Keratinocyte (primary cell): Measurements from ENCODE around the gene GRK7. TPM values are rescaled to one million over a fixed set of nuclear protein-coding genes. Genes with fewer than 3 reads are reported as not detected.

Source experiments
- DNase-seq: peaks from one replicate; pipeline ENCODE4 v3.0.0-alpha.2; 2011; ENCODE audit warnings: low read depth, missing footprints, low spot score
- FAIRE-seq: peaks from 2 replicates; lab custom pipeline; 2011; peaks lifted over from hg19 to GRCh38; lab: Jason Lieb, UNC
- H2AFZ ChIP-seq: 2 replicates; pipeline ENCODE4 v1.6.0; 2012; ENCODE audit warnings: low read length, control low read depth, inconsistent platforms; ENCODE audit not compliant: control insufficient read depth
- H3K27ac ChIP-seq: 2 replicates; pipeline ENCODE4 v1.5.1; 2011; ENCODE audit warnings: low read length; ENCODE audit not compliant: control insufficient read depth, insufficient read depth
- H3K27me3 ChIP-seq: 3 replicates; pipeline ENCODE4 v1.6.0; 2011; ENCODE audit warnings: low read length; ENCODE audit not compliant: control insufficient read depth, insufficient read depth; ENCODE audit errors: extremely low read depth
- H3K36me3 ChIP-seq, 2 experiments: 2 replicates in 1 of 2; 3 replicates in 1 of 2; pipeline ENCODE4 v1.5.1; 2011; ENCODE audit warnings: low read length in 2 of 2, mild to moderate bottlenecking in 1 of 2; ENCODE audit not compliant: control insufficient read depth in 2 of 2, insufficient read depth in 2 of 2; ENCODE audit errors: extremely low read depth in 1 of 2
- H3K4me1 ChIP-seq: 3 replicates; pipeline ENCODE4 v1.5.1; 2011; ENCODE audit warnings: low read length; ENCODE audit not compliant: control insufficient read depth, insufficient read depth; ENCODE audit errors: extremely low read depth
- H3K4me2 ChIP-seq: 3 replicates; pipeline ENCODE4 v1.6.0; 2011; ENCODE audit warnings: low read depth, low read length; ENCODE audit not compliant: control insufficient read depth, insufficient read depth; ENCODE audit errors: extremely low read depth
- H3K4me3 ChIP-seq, 3 experiments: fragments of 200-600 bp in 1 of 3; sonication (generic) in 1 of 3; 2 replicates in 2 of 3; 3 replicates in 1 of 3; pipeline ENCODE4 v1.5.1; 2011 to 2016; ENCODE audit warnings: low read length in 3 of 3, mild to moderate bottlenecking in 3 of 3, control low read depth in 2 of 3, inconsistent platforms in 1 of 3, low read depth in 1 of 3, mixed read lengths in 1 of 3, mixed run types in 1 of 3, moderate library complexity in 1 of 3; ENCODE audit not compliant: control insufficient read depth in 2 of 3, insufficient read depth in 2 of 3; ENCODE audit errors: extremely low read depth in 1 of 3
- H3K79me2 ChIP-seq: 2 replicates; pipeline ENCODE4 v1.6.0; 2012; ENCODE audit warnings: low read length; ENCODE audit not compliant: control insufficient read depth, insufficient read depth
- H3K9ac ChIP-seq: 3 replicates; pipeline ENCODE4 v1.6.0; 2011; ENCODE audit warnings: low read length; ENCODE audit not compliant: control insufficient read depth, insufficient read depth; ENCODE audit errors: extremely low read depth
- H3K9me1 ChIP-seq: 3 replicates; pipeline ENCODE4 v1.6.0; 2011; ENCODE audit warnings: low read length; ENCODE audit not compliant: control insufficient read depth, insufficient read depth; ENCODE audit errors: extremely low read depth
- H3K9me3 ChIP-seq: 2 replicates; pipeline ENCODE4 v1.5.1; 2012; ENCODE audit warnings: low read depth, low read length; ENCODE audit not compliant: control insufficient read depth
- H4K20me1 ChIP-seq: 3 replicates; pipeline ENCODE4 v1.6.0; 2011; ENCODE audit warnings: low read length; ENCODE audit not compliant: control insufficient read depth, insufficient read depth; ENCODE audit errors: extremely low read depth
- EZH2 ChIP-seq: IDR thresholded peaks from one replicate; pipeline ENCODE4 v1.6.1; 2012; ENCODE audit warnings: inconsistent platforms, mild to moderate bottlenecking, low read length, moderate library complexity
- dilution Hi-C: fragments of 300-500 bp; cut with MboI; formaldehyde crosslinking; loops from one replicate; pipeline ENCODE4 v1.7.0; 2020; ENCODE audit warnings: low sequenced_read_pairs; ENCODE audit not compliant: extremely low pct_ligation_motif_present
- polyA plus RNA-seq, 5 experiments: library from polyadenylated mRNA; depleted of rRNA in 3 of 5; stranded (reverse) in 3 of 5; stranded (forward) in 1 of 5; unstranded in 1 of 5; fragments of >200 nt; gene quantifications; 1 replicate in 1 of 5; 2 replicates in 3 of 5; 3 replicates in 1 of 5; pipeline versions ENCODE4 v1.2.1 to v1.2.3, GENCODE V29; 2011 to 2012; ENCODE audit warnings: missing spikeins in 2 of 5, low read depth in 1 of 5, low replicate concordance in 1 of 5
- TF ChIP-seq, protein P1 (sequence below), 3 experiments: IDR thresholded peaks in 1 of 3; conservative IDR thresholded peaks in 1 of 3; optimal IDR thresholded peaks in 1 of 3; 2 replicates in 2 of 3; 3 replicates in 1 of 3; pipeline versions ENCODE3 to v1.5.1; 2011; ENCODE audit warnings: low read length in 3 of 3, mild to moderate bottlenecking in 3 of 3, moderate library complexity in 2 of 3, control low read depth in 1 of 3, inconsistent platforms in 1 of 3; ENCODE audit not compliant: insufficient read depth in 2 of 3; ENCODE audit errors: extremely low read depth in 1 of 3

GRK7 gene
- polyA plus RNA-seq, 1 donor (not counting 4 experiments of a cell fraction or from before 2014, with no cell fraction given) = not detected

- H3K36me3 ChIP-seq = no peaks in the 10 kb centered on the region
- H3K27me3 ChIP-seq = no peaks in the 10 kb centered on the region
- no peaks in the 10 kb centered on the region for H3K79me2 ChIP-seq
- no peak for TF ChIP-seq EZH2
- TF ChIP-seq, protein P1, sequence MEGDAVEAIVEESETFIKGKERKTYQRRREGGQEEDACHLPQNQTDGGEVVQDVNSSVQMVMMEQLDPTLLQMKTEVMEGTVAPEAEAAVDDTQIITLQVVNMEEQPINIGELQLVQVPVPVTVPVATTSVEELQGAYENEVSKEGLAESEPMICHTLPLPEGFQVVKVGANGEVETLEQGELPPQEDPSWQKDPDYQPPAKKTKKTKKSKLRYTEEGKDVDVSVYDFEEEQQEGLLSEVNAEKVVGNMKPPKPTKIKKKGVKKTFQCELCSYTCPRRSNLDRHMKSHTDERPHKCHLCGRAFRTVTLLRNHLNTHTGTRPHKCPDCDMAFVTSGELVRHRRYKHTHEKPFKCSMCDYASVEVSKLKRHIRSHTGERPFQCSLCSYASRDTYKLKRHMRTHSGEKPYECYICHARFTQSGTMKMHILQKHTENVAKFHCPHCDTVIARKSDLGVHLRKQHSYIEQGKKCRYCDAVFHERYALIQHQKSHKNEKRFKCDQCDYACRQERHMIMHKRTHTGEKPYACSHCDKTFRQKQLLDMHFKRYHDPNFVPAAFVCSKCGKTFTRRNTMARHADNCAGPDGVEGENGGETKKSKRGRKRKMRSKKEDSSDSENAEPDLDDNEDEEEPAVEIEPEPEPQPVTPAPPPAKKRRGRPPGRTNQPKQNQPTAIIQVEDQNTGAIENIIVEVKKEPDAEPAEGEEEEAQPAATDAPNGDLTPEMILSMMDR (optimal IDR thresholded peaks at IDR 0.05 in 1 of 3, IDR thresholded peaks at IDR 0.05 in 1 of 3, conservative IDR thresholded peaks at IDR 0.05 in 1 of 3; ENCODE audit: extremely low read depth in 1 of 3, insufficient read depth in 2 of 3, low read length in 3 of 3) = no peak
- H3K9me1 ChIP-seq = no peaks in the 10 kb centered on the region
- H3K9me3 ChIP-seq = no peaks in the 10 kb centered on the region
- H3K9ac ChIP-seq = no peak overlapping the region
- no peak overlapping the region for H2AFZ ChIP-seq
- H4K20me1 ChIP-seq = no peaks in the 10 kb centered on the region
- FAIRE-seq = no peak
- no peak overlapping the region for H3K27ac ChIP-seq
- dilution Hi-C loops = no loop called here
- no peaks in the 10 kb centered on the region for H3K4me1 ChIP-seq
- no peak for DNase-seq
- no peak overlapping the region for H3K4me2 ChIP-seq
- H3K4me3 ChIP-seq = no peak overlapping the region
These were observed 38.2 kb upstream of the GRK7 start for GRCh38 chr3:141725036-141725435.

DNA sequence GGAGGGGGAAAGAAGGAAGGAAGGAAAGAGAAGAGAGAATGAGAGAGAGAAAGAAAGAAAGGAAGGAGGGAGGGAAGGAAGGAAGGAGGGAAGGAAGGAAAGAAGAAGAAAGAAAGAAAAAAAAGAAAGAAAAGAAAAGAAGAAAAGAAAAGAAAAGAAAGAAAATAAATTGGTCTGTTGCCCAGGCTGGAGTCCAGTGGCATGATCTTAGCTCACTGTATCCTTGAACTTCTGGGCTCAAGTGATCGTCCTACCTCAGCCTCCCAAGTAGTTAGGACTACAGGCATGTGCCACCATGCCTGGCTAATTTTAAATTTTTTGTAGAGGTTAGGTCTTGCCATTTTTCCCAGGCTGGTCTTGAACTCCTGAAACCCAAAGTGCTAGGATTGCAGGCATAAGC, 36.7 kb upstream of the GRK7 start:
- H2AFZ ChIP-seq = no peak overlapping the region
- H3K9ac ChIP-seq = no peak overlapping the region
- no peaks in the 10 kb centered on the region for H3K36me3 ChIP-seq
- dilution Hi-C loops = no loop called here
- H3K4me1 ChIP-seq = no peaks in the 10 kb centered on the region
- H3K79me2 ChIP-seq = no peaks in the 10 kb centered on the region
- H3K4me3 ChIP-seq = no peak overlapping the region
- TF ChIP-seq, protein P1 (optimal IDR thresholded peaks at IDR 0.05 in 1 of 3, IDR thresholded peaks at IDR 0.05 in 1 of 3, conservative IDR thresholded peaks at IDR 0.05 in 1 of 3; ENCODE audit: extremely low read depth in 1 of 3, insufficient read depth in 2 of 3, low read length in 3 of 3) = no peak
- no peak for TF ChIP-seq EZH2
- H3K4me2 ChIP-seq = no peak overlapping the region
- no peaks in the 10 kb centered on the region for H4K20me1 ChIP-seq
- DNase-seq (no peak), FAIRE-seq (no peak)
- no peak overlapping the region for H3K27ac ChIP-seq
- H3K27me3 ChIP-seq = no peaks in the 10 kb centered on the region
- no peaks in the 10 kb centered on the region for H3K9me1 ChIP-seq
- H3K9me3 ChIP-seq = no peaks in the 10 kb centered on the region
